Panc1 (cell line): ENCODE results near the gene LOXL1. TPM values are rescaled to one million over a fixed set of nuclear protein-coding genes. Genes with fewer than 3 reads are reported as not detected.
A peak's percentile ranks its signal among the peaks of the same experiment; 100 is the strongest.

Source experiments
- ATAC-seq: fragments of 200-7000 bp; cut with Tn5 transposase; 2 replicates; pipeline ENCODE4 v1.9.1; 2020; ENCODE audit warnings: mild to moderate bottlenecking, moderate library complexity
- BruUV-seq: library from RNA; stranded (reverse); fragments of 400-500 nt; replicated peaks from 2 replicates; lab custom pipeline; 2021; lab: Mats Ljungman, UMichigan
- CTCF ChIA-PET: fragments of 300-600 bp; sonication (Branson Sonifier 250); formaldehyde crosslinking; loops from one replicate; lab custom pipeline; 2022; ENCODE audit warnings: antibody characterized with exemption; lab: Charles Lee
- POLR2A ChIA-PET: fragments of 300-600 bp; sonication (Branson Sonifier 250); formaldehyde crosslinking; loops from one replicate; lab custom pipeline; 2022; ENCODE audit warnings: antibody characterized with exemption; lab: Charles Lee
- DNase-seq: peaks from one replicate; pipeline ENCODE4 v3.0.0-alpha.2; 2010; ENCODE audit warnings: low read depth, low spot score
- H3K27ac ChIP-seq: 2 replicates; pipeline ENCODE4 v1.5.1; 2011; ENCODE audit warnings: mild to moderate bottlenecking, low read length, inconsistent platforms
- H3K27me3 ChIP-seq: fragments of 200-500 bp; sonication (Bioruptor generic); 2 replicates; pipeline ENCODE4 v1.6.0; 2014; ENCODE audit warnings: low read length, inconsistent platforms; ENCODE audit not compliant: control insufficient read depth, insufficient read depth
- H3K36me3 ChIP-seq: fragments of 200-500 bp; sonication (Bioruptor generic); 2 replicates; pipeline ENCODE4 v1.5.1; 2014; ENCODE audit warnings: inconsistent platforms, mild to moderate bottlenecking, low read length, moderate library complexity; ENCODE audit not compliant: control insufficient read depth, insufficient read depth
- H3K4me1 ChIP-seq: 2 replicates; pipeline ENCODE4 v1.5.1; 2011; ENCODE audit warnings: inconsistent platforms, mild to moderate bottlenecking, low read length, moderate library complexity; ENCODE audit not compliant: control insufficient read depth, insufficient read depth
- H3K4me3 ChIP-seq, 2 experiments: 2 replicates each; pipeline ENCODE4 v1.5.1; 2011 to 2012; ENCODE audit warnings: low read depth in 2 of 2, low read length in 2 of 2, mild to moderate bottlenecking in 2 of 2, inconsistent platforms in 1 of 2, moderate library complexity in 1 of 2
- H3K9me3 ChIP-seq: fragments of 200-500 bp; sonication (Bioruptor generic); 2 replicates; pipeline ENCODE4 v1.5.1; 2014; ENCODE audit warnings: low read depth, mild to moderate bottlenecking, inconsistent platforms, low read length, moderate library complexity; ENCODE audit not compliant: control insufficient read depth, insufficient read depth
- POLR2AphosphoS5 ChIP-seq: IDR thresholded peaks from 2 replicates; pipeline ENCODE4 v1.6.1; 2012; ENCODE audit warnings: mild to moderate bottlenecking, low read depth, low read length, moderate library complexity
- SIN3A ChIP-seq: IDR thresholded peaks from 2 replicates; pipeline ENCODE4 v1.6.1; 2012; ENCODE audit warnings: low read depth, mild to moderate bottlenecking, low read length, moderate library complexity, borderline replicate concordance; ENCODE audit not compliant: insufficient read depth
- TCF7L2 ChIP-seq: IDR thresholded peaks from 2 replicates; pipeline ENCODE4 v1.6.1; 2011; ENCODE audit warnings: mild to moderate bottlenecking, low read depth, low read length, inconsistent platforms
- in situ Hi-C: cut with HindIII; loops from 2 replicates; pipeline ENCODE4 v1.10.0; 2016; ENCODE audit warnings: low sequenced_read_pairs, low pct_unique_long_range_greater_than_20kb
- intact Hi-C: fragments of 100-400 bp; cut with micrococcal nuclease; formaldehyde crosslinking; loops from one replicate; pipeline ENCODE4 v1.10.0; 2022; ENCODE audit not compliant: unreplicated experiment
- total RNA-seq: library from RNA; stranded (reverse); gene quantifications from one replicate; pipeline ENCODE4 v1.2.1, GENCODE V29; 2021; ENCODE audit not compliant: unreplicated experiment
- TF ChIP-seq, protein P1 (sequence below): fragments of 450-650 bp; IDR thresholded peaks from 2 replicates; pipeline ENCODE4 v1.5.1; 2017; ENCODE audit warnings: mild to moderate bottlenecking
- TF ChIP-seq, protein P2 (sequence below), 2 experiments: IDR thresholded peaks; 2 replicates each; pipeline ENCODE4 v1.6.1; 2011 to 2012; ENCODE audit warnings: low read depth in 2 of 2, control low read depth in 1 of 2, low read length in 1 of 2, mild to moderate bottlenecking in 1 of 2, moderate library complexity in 1 of 2; ENCODE audit not compliant: insufficient read depth in 1 of 2

The LOXL1 gene
- total RNA-seq, 1 experiment from 2014 or later, result 18.6 TPM

DNA sequence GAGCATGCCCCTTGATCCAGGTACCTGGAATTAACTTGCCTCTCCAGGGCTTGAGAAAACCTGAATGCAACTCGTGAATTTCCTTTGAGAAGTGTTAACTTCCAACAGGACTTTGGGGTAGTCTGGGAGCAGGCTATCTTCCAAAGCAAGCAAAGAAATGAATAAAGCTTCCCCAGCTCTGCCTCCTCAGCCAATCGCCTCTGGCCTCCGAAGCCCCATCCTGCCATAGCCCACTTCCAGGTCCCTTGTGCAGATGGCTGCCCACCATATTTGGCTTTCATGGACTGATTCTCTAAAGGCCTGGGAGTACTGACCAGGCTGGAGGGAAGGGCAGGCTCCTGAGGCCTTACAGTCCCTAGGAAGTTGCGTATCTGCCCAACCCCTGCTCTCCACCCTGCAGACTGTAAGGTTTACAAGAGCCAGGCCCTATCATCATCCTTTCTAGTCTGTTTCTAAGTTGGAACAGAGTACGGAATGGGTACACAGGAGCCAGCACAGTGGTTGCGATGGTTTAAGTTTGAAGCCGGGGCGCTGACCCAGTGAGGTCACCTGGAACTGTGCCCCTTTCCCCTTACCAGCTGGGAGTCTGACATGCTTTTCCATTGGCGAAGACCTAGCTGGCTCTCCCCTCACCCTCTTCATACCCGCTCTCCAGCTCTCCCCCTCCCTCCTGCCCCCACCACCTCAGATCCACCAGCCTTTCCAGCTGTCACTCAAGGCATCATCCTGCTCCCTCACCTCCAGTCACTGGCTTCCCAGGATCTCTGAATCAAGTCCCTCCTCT is 67.1 kb downstream of the LOXL1 start:
- no peak for TF ChIP-seq TCF7L2
- TF ChIP-seq SIN3A, result no peak
- TF ChIP-seq, protein P1, sequence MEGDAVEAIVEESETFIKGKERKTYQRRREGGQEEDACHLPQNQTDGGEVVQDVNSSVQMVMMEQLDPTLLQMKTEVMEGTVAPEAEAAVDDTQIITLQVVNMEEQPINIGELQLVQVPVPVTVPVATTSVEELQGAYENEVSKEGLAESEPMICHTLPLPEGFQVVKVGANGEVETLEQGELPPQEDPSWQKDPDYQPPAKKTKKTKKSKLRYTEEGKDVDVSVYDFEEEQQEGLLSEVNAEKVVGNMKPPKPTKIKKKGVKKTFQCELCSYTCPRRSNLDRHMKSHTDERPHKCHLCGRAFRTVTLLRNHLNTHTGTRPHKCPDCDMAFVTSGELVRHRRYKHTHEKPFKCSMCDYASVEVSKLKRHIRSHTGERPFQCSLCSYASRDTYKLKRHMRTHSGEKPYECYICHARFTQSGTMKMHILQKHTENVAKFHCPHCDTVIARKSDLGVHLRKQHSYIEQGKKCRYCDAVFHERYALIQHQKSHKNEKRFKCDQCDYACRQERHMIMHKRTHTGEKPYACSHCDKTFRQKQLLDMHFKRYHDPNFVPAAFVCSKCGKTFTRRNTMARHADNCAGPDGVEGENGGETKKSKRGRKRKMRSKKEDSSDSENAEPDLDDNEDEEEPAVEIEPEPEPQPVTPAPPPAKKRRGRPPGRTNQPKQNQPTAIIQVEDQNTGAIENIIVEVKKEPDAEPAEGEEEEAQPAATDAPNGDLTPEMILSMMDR, result no peak
- no peak for TF ChIP-seq POLR2AphosphoS5
- TF ChIP-seq, protein P2, sequence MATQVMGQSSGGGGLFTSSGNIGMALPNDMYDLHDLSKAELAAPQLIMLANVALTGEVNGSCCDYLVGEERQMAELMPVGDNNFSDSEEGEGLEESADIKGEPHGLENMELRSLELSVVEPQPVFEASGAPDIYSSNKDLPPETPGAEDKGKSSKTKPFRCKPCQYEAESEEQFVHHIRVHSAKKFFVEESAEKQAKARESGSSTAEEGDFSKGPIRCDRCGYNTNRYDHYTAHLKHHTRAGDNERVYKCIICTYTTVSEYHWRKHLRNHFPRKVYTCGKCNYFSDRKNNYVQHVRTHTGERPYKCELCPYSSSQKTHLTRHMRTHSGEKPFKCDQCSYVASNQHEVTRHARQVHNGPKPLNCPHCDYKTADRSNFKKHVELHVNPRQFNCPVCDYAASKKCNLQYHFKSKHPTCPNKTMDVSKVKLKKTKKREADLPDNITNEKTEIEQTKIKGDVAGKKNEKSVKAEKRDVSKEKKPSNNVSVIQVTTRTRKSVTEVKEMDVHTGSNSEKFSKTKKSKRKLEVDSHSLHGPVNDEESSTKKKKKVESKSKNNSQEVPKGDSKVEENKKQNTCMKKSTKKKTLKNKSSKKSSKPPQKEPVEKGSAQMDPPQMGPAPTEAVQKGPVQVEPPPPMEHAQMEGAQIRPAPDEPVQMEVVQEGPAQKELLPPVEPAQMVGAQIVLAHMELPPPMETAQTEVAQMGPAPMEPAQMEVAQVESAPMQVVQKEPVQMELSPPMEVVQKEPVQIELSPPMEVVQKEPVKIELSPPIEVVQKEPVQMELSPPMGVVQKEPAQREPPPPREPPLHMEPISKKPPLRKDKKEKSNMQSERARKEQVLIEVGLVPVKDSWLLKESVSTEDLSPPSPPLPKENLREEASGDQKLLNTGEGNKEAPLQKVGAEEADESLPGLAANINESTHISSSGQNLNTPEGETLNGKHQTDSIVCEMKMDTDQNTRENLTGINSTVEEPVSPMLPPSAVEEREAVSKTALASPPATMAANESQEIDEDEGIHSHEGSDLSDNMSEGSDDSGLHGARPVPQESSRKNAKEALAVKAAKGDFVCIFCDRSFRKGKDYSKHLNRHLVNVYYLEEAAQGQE (IDR thresholded peaks at IDR 0.05; ENCODE audit: insufficient read depth in 1 of 2, low read depth in 2 of 2, low read length in 1 of 2), result no peak
- H3K4me1 ChIP-seq, result peaks cover 38% of the 10 kb centered on the region
- DNase-seq (no peak), ATAC-seq (no peak)
- H3K4me3 ChIP-seq, result peak overlapping the region; percentile 82 to 89; a peak in 3 of 4 replicates
- CTCF ChIA-PET, result interaction anchor here (0.7 to 2.2 kb wide), 3 partner anchors 10 to 55 kb away, joined by 3 to 16 read pairs (median 4); no protein-coding TSS in a partner anchor
- no peaks in the 10 kb centered on the region for H3K9me3 ChIP-seq
- H3K27ac ChIP-seq, result peak overlapping the region; percentile 81
- no peaks in the 10 kb centered on the region for H3K27me3 ChIP-seq
- H3K36me3 ChIP-seq, result no peaks in the 10 kb centered on the region
- in situ Hi-C loops, result no loop called here
- no TSS peak for BruUV-seq
- intact Hi-C loops, result no loop called here
- POLR2A ChIA-PET, result interaction anchor here (0.5 to 0.9 kb wide), 2 partner anchors 16 to 20 kb away, joined by 9 read pairs; no protein-coding TSS in a partner anchor

GRCh38 chr15:73994413-73994883 is 68.2 kb downstream of the LOXL1 start, which contains the start of gene PML:
Gene PML (plus strand): TSS chr15:73994716. CDS start chr15:73994813, 97 bp downstream.
- H3K4me3 ChIP-seq, result peak within 1 kb of the TSS; percentile 82 to 89
- ChIA-PET POLR2A (interaction anchor here (0.7 to 0.9 kb wide), 4 partner anchors 10 to 390 kb away, joined by 3 to 9 read pairs (median 6); no protein-coding TSS in a partner anchor), CTCF (interaction anchor here (0.5 to 2.2 kb wide), 4 partner anchors 11 to 279 kb away, joined by 3 to 16 read pairs (median 4); no protein-coding TSS in a partner anchor)
- no TSS peak for BruUV-seq
- DNase-seq (peak; percentile 72), ATAC-seq (peak; percentile 92)
- H3K27me3 ChIP-seq, result no peaks in the 10 kb centered on the region
- H3K4me1 ChIP-seq, result peaks cover 38% of the 10 kb centered on the region
- H3K36me3 ChIP-seq, result no peaks in the 10 kb centered on the region; the same call in 1 of the 2 replicates
- no peaks in the 10 kb centered on the region for H3K9me3 ChIP-seq
- in situ Hi-C loops (no loop called here), intact Hi-C loops (no loop called here)
- TF ChIP-seq, protein P1, result no peak
- TF ChIP-seq TCF7L2, result no peak
- TF ChIP-seq POLR2AphosphoS5, result peak; percentile 44; the same call in 1 of the 2 replicates
- H3K27ac ChIP-seq, result peak within 1 kb of the TSS; percentile 87
